ENCODE results near the gene UBE2O. TPM values are rescaled to one million over a fixed set of nuclear protein-coding genes. Genes with fewer than 3 reads are reported as not detected.

UBE2O gene
- total RNA-seq, 1 experiment from 2014 or later: 52.6 TPM

DNA sequence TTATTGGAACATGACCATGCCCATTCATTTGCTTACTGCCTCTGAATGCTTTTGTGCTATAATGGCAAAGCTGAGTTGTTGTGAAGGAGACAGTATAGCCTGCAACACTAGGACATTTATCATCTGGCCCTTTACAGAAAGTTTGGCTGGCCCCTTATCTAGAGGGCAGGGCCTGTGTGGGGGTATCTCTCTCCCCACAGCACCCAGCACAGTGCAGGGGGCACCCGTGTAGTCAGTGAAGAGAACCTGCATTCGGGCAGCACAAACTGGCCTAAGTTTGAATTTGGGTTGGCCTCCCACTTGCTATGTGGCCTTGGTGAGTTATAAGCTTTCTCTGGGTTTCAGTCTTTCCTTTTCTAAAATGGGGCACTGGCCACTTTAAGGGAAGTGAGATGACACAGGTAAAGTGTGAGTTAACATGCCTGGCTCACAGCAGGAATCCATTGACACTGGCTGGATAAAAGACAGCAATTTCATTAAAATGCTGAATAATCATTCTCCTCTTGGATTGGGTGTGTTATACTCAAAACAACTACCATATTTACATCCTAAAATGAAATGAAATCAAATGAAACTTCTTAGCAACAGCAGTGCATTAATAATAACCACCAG lies 12.1 kb downstream of the UBE2O start:
- no peak overlapping the region for H3K4me3 Mint-ChIP-seq
- Histone ChIP-seq H3K56ac (ENCODE audit: insufficient read length, low read depth, low read length) (no peak overlapping the region), H2AK5ac (ENCODE audit: insufficient read length, low read length) (no peak overlapping the region), H3K27ac (ENCODE audit: insufficient read length, low read depth, low read length) (no peak overlapping the region), H3T11ph (ENCODE audit: low read length) (no peak overlapping the region), H3K23me2 (ENCODE audit: insufficient read length, low read depth, low read length, poor library complexity, severe bottlenecking) (no peaks in the 10 kb centered on the region), H2AFZ (ENCODE audit: low read length) (no peak overlapping the region), H3K79me2 (ENCODE audit: insufficient read depth, low read length) (peaks cover 38% of the 10 kb centered on the region; the same call in 1 of the 2 replicates), H3K79me1 (ENCODE audit: insufficient read depth, low read depth, low read length, poor library complexity, severe bottlenecking) (peaks cover 4% of the 10 kb centered on the region), H3K4ac (ENCODE audit: low read depth, low read length) (no peak overlapping the region), H3K14ac (ENCODE audit: insufficient read depth, low read length) (no peak overlapping the region), H2BK12ac (ENCODE audit: insufficient read length, low read depth, low read length) (no peak overlapping the region), H4K20me1 (ENCODE audit: control insufficient read depth, insufficient read depth, insufficient read length) (no peaks in the 10 kb centered on the region), H2BK120ac (ENCODE audit: low read depth, low read length, poor library complexity, severe bottlenecking) (no peak overlapping the region), H3K23ac (ENCODE audit: insufficient read length, low read depth, low read length) (no peak overlapping the region), H3K18ac (ENCODE audit: insufficient read length, low read depth, low read length) (no peak overlapping the region), H3K4me2 (ENCODE audit: insufficient read depth, insufficient read length, low read length) (peak overlapping the region; percentile 22), H2BK20ac (ENCODE audit: low read depth, low read length, poor library complexity, severe bottlenecking) (no peak overlapping the region), H3K27me3 (ENCODE audit: insufficient read depth, low read length) (no peaks in the 10 kb centered on the region), H2BK15ac (ENCODE audit: low read depth, low read length) (no peak overlapping the region), H4K91ac (ENCODE audit: insufficient read length, low read depth, low read length) (no peak overlapping the region), H3K4me1 (ENCODE audit: insufficient read depth, low read length) (peaks cover 45% of the 10 kb centered on the region), H4K5ac (ENCODE audit: insufficient read length, low read depth, low read length) (no peak overlapping the region), H2BK5ac (ENCODE audit: insufficient read length, low read length) (no peak overlapping the region), H3K9ac (ENCODE audit: extremely low read depth, insufficient read length, low read length) (no peak overlapping the region), H3K9me3 (ENCODE audit: control insufficient read depth, low read depth, low read length) (no peaks in the 10 kb centered on the region), H4K8ac (replicated peaks; ENCODE audit: insufficient read length, low read depth, low read length) (no peak overlapping the region)
- H3K27me3 Mint-ChIP-seq (ENCODE audit: low read depth): no peaks in the 10 kb centered on the region
- H3K27ac Mint-ChIP-seq: peak overlapping the region in 2 of 3 experiments; percentile 31 to 56; a peak in 2 of 7 replicates
- peaks cover 0 to 4% (median 3%) of the 10 kb centered on the region in 3 experiments; a peak in 4 of 7 replicates for H3K36me3 Mint-ChIP-seq (ENCODE audit: insufficient read depth in 1 of 3, low read depth in 3 of 3)
- H3K4me1 Mint-ChIP-seq: peaks cover 67 to 76% of the 10 kb centered on the region in 2 experiments
- no peaks in the 10 kb centered on the region; a peak in 1 of 5 replicates for H3K9me3 Mint-ChIP-seq
- no peak for TF ChIP-seq CTCF (conservative IDR thresholded peaks at IDR 0.05)
- DNase-seq: no peak
- WGBS (ENCODE audit: extremely low coverage, insufficient read length, low lambda C conversion rate): no CpG with 5 or more reads among the region's 2 CpGs
